Measurements from ENCODE around the gene MYD88. TPM values are rescaled to one million over a fixed set of nuclear protein-coding genes. Genes with fewer than 3 reads are reported as not detected.
A peak's percentile ranks its signal among the peaks of the same experiment; 100 is the strongest.

MYD88 gene
- total and polyA plus RNA-seq, 7 donors, result 27.8 to 74.0 (median 39.7) TPM

DNA sequence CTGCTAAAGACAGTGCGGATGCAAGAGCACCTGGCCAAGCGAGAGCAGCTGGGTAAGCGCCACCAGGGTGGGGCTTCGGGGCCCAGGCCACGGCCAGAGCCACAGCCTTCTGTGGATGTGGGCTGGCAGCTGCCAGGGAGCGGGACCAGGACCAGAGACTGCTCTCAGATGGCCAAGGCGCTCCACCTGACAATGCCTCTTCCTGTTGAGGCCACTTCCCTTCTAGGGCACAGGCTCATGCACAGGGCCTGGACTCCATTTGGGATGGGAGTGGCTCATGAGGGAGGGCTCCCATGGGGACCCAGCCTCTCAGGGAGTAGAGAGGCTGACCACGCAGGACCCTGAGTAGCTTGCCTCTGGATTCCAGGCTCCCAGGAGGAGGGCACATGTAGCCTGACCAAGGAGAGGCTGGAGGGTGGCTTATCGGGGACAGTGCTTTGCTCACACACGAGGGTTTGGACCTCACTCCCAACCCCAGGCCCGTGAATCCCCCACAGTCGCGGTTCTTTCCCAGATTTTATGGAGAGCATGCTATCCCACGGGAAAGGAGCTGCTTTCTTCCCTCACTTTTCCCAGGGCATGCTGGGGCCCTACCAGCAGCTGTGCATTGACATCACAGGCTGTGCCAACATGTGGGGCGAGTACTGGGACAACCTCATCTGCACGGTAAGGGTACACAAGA, 26.6 kb upstream of the MYD88 start:
- H3K9me3 ChIP-seq, result no peaks in the 10 kb centered on the region
- no peak for TF ChIP-seq CTCF (IDR thresholded peaks at IDR 0.05)
- no peak for TF ChIP-seq POLR2AphosphoS5 (IDR thresholded peaks at IDR 0.05)
- no peak for TF ChIP-seq POLR2A (IDR thresholded peaks at IDR 0.05)
- TF ChIP-seq EP300 (IDR thresholded peaks at IDR 0.05), result no peak
- peak; percentile 55 for DNase-seq
- no peaks in the 10 kb centered on the region for H3K36me3 ChIP-seq
- intact Hi-C loops (cut with DNase I), result loop anchor here (10.0 kb wide), 1 partner anchor 363 kb away; no protein-coding TSS in a partner anchor
- 86 to 88% methylated on average over 16 of the region's 16 CpGs for WGBS, 2 donors
- no peak overlapping the region for H3K27ac ChIP-seq
- no peak overlapping the region for H3K4me3 ChIP-seq
- no peaks in the 10 kb centered on the region for H3K4me1 ChIP-seq
- H3K27me3 ChIP-seq, result no peaks in the 10 kb centered on the region

GRCh38 chr3:38112378-38112761, 26.1 kb upstream of the MYD88 start:
- H3K9me3 ChIP-seq, result no peaks in the 10 kb centered on the region
- H3K4me3 ChIP-seq, result no peak overlapping the region
- H3K27me3 ChIP-seq, result no peaks in the 10 kb centered on the region
- H3K27ac ChIP-seq, result no peak overlapping the region
- H3K36me3 ChIP-seq, result no peaks in the 10 kb centered on the region
- DNase-seq, result peak; percentile 48
- intact Hi-C loops (cut with DNase I), result loop anchor here (10.0 kb wide), 1 partner anchor 362 kb away; no protein-coding TSS in a partner anchor
- H3K4me1 ChIP-seq, result no peaks in the 10 kb centered on the region
- TF ChIP-seq EP300 (IDR thresholded peaks at IDR 0.05) (no peak), POLR2AphosphoS5 (IDR thresholded peaks at IDR 0.05) (no peak), POLR2A (IDR thresholded peaks at IDR 0.05) (no peak)
- 90% methylated on average over 7 of the region's 7 CpGs for WGBS, 2 donors

GRCh38 chr3:38114052-38114874, 24.2 kb upstream of the MYD88 start:
- TF ChIP-seq CTCF (IDR thresholded peaks at IDR 0.05) (no peak), POLR2AphosphoS5 (IDR thresholded peaks at IDR 0.05) (no peak), POLR2A (IDR thresholded peaks at IDR 0.05) (no peak), EP300 (IDR thresholded peaks at IDR 0.05) (no peak)

GRCh38 chr3:38114875-38115644, 23.4 kb upstream of the MYD88 start:
- Histone ChIP-seq H3K27ac (no peak overlapping the region), H3K4me1 (no peaks in the 10 kb centered on the region), H3K9me3 (no peaks in the 10 kb centered on the region), H3K36me3 (peaks cover 0 to 6% (median 0%) of the 10 kb centered on the region in 4 donors), H3K4me3 (no peak overlapping the region), H3K27me3 (no peaks in the 10 kb centered on the region)
- intact Hi-C loops (cut with DNase I), result loop anchor here (10.0 kb wide), 1 partner anchor 360 kb away; no protein-coding TSS in a partner anchor
- TF ChIP-seq POLR2A (IDR thresholded peaks at IDR 0.05), result no peak
- TF ChIP-seq EP300 (IDR thresholded peaks at IDR 0.05), result no peak
- TF ChIP-seq POLR2AphosphoS5 (IDR thresholded peaks at IDR 0.05), result no peak
- TF ChIP-seq CTCF (IDR thresholded peaks at IDR 0.05), result no peak
- DNase-seq, result peak; percentile 54
- WGBS, 2 donors, result 72 to 89% methylated on average over 13 of the region's 13 CpGs

More at GRCh38 chr3:38114052-38114874, 24.2 kb upstream of the MYD88 start:
- DNase-seq, result peak; percentile 55
- intact Hi-C loops (cut with DNase I), result loop anchor here (10.0 kb wide), 1 partner anchor 361 kb away; no protein-coding TSS in a partner anchor
- Histone ChIP-seq H3K36me3 (no peaks in the 10 kb centered on the region), H3K4me3 (no peak overlapping the region), H3K27ac (no peak overlapping the region), H3K9me3 (no peaks in the 10 kb centered on the region), H3K27me3 (no peaks in the 10 kb centered on the region), H3K4me1 (no peaks in the 10 kb centered on the region)
- WGBS, 2 donors, result 85 to 91% methylated on average over 13 of the region's 13 CpGs
